GM12878 (cell line): ENCODE measurements around the gene SETBP1.

Source experiments
- HDAC6 ChIP-seq: fragments of 200-600 bp; sonication (generic); IDR thresholded peaks from one replicate; pipeline ENCODE4 v1.8.0; 2017; ENCODE audit warnings: antibody characterized with exemption; ENCODE audit not compliant: unreplicated experiment
- RFX5 ChIP-seq: IDR thresholded peaks from 2 replicates; pipeline ENCODE4 v1.6.1; 2011; ENCODE audit warnings: low read depth, low read length, improper control_type of control experiment
- SMC3 ChIP-seq: IDR thresholded peaks from 2 replicates; pipeline ENCODE4 v1.6.1; 2011; ENCODE audit warnings: low read length, improper control_type of control experiment, borderline replicate concordance
- TCF12 ChIP-seq: IDR thresholded peaks from 2 replicates; pipeline ENCODE4 v1.6.1; 2011; ENCODE audit warnings: low read depth, mild to moderate bottlenecking, low read length
- TF ChIP-seq, protein P1 (sequence below), 3 experiments: IDR thresholded peaks in 2 of 3; conservative IDR thresholded peaks in 1 of 3; 2 replicates each; pipeline ENCODE4 v1.5.1; 2011; ENCODE audit warnings: low read depth in 3 of 3, low read length in 3 of 3, mild to moderate bottlenecking in 3 of 3, control low read depth in 2 of 3, moderate library complexity in 2 of 3, inconsistent platforms in 1 of 3, mixed read lengths in 1 of 3; ENCODE audit not compliant: control insufficient read depth in 2 of 3, insufficient read depth in 1 of 3; ENCODE audit errors: extremely low read depth in 1 of 3
- TF ChIP-seq, protein P2 (sequence below): IDR thresholded peaks from 2 replicates; pipeline ENCODE4 v1.6.1; 2012; ENCODE audit warnings: low read depth, low read length, improper control_type of control experiment
- TF ChIP-seq, protein P3 (sequence below): IDR thresholded peaks from 2 replicates; pipeline ENCODE4 v1.6.1; 2011; ENCODE audit warnings: low read depth, low read length, improper control_type of control experiment, borderline replicate concordance

GRCh38 chr18:45090526-45091140 is 409.9 kb downstream of the SETBP1 start:
- TF ChIP-seq TCF12 (no peak), HDAC6 (no peak), RFX5 (no peak), SMC3 (no peak)
- TF ChIP-seq, protein P1, sequence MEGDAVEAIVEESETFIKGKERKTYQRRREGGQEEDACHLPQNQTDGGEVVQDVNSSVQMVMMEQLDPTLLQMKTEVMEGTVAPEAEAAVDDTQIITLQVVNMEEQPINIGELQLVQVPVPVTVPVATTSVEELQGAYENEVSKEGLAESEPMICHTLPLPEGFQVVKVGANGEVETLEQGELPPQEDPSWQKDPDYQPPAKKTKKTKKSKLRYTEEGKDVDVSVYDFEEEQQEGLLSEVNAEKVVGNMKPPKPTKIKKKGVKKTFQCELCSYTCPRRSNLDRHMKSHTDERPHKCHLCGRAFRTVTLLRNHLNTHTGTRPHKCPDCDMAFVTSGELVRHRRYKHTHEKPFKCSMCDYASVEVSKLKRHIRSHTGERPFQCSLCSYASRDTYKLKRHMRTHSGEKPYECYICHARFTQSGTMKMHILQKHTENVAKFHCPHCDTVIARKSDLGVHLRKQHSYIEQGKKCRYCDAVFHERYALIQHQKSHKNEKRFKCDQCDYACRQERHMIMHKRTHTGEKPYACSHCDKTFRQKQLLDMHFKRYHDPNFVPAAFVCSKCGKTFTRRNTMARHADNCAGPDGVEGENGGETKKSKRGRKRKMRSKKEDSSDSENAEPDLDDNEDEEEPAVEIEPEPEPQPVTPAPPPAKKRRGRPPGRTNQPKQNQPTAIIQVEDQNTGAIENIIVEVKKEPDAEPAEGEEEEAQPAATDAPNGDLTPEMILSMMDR (IDR thresholded peaks at IDR 0.05 in 2 of 3, conservative IDR thresholded peaks at IDR 0.05 in 1 of 3; ENCODE audit: control insufficient read depth in 2 of 3, extremely low read depth in 1 of 3, insufficient read depth in 1 of 3, low read depth in 3 of 3, low read length in 3 of 3), result no peak
- TF ChIP-seq, protein P2, sequence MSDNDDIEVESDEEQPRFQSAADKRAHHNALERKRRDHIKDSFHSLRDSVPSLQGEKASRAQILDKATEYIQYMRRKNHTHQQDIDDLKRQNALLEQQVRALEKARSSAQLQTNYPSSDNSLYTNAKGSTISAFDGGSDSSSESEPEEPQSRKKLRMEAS, result no peak
- TF ChIP-seq, protein P3, sequence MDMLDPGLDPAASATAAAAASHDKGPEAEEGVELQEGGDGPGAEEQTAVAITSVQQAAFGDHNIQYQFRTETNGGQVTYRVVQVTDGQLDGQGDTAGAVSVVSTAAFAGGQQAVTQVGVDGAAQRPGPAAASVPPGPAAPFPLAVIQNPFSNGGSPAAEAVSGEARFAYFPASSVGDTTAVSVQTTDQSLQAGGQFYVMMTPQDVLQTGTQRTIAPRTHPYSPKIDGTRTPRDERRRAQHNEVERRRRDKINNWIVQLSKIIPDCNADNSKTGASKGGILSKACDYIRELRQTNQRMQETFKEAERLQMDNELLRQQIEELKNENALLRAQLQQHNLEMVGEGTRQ, result no peak
